HG02588 (cell line): ENCODE measurements around the gene GNA14.

Experiments used
- ATAC-seq: cut with Tn5 transposase; IDR thresholded peaks from one replicate; pipeline ENCODE4 v1.9.1; 2021; ENCODE audit warnings: mild to moderate bottlenecking, moderate library complexity; ENCODE audit not compliant: unreplicated experiment

The GNA14 gene

DNA sequence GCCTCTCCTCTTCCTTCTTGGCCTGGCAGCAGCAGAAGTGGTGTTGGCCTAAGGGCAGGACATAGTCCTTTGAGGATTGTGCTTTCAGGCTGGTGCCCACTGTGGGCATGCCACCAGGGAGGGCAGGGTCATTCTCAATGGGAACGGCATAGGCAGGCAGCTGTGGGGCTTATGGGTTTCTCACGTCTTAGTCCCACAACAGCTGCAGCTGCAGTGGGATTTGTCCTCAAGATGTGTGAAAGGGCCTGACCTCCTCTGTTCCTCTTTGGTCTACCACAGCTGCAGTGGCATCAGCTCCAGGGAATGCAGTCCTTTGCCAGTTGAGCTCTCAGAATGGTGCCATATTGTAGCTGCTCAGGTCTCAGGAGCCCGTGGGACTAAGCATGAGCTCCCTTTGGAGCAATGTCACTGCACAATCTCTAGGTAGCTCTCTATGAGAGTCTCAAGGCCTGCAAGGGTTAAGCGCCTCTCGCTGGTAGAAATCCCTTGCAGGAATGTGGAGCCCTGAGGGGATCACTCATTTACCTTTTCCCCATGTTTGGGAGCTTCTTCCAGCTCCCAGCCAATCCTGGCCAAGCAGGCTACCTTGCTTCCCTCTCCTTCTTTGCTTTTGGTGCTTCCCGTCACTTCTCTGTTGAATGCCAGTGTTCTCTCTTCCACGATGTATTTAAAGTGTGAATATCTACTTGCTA, 104.8 kb downstream of the GNA14 start:
- no peak for ATAC-seq

DNA sequence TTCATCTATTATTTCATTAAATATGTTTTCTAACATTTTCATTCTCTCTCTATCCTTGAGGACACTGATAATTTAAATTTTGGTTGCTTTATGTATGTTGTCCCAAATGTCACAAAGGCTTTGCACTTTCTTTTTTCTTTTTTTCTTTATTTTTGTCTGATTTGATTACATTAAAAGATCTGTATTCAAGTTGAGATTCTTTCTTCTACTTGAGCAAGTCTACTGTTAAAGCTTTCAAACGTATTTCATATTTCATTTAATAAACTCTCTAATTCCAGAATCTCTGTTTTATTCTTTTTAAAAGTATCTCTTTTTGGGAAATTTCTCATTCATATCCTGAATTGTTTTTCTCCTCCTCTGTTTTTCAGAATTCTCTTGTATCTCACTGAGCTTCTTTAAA, 106.5 kb downstream of the GNA14 start:
- ATAC-seq: no peak

DNA sequence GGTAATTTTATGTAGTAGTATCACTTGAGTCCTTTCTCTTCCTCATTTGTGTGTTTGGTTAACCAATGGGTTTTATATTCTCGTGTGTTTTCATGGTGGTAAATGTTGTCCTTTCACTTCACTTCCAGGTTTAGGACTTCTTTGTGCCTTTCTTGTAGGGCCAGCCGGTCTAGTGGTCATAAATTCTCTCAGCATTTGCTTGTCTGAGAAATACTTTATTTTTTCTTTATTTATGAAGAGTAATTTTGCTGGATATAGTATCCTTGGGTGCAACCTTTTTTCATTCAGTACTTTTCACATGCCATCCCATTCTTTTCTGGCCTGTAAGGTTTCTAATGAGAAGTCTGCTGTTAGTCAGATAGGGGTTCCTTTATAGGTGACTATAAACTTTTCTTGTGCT, 107.1 kb downstream of the GNA14 start:
- ATAC-seq: no peak

GRCh38 chr9:77534376-77535057, 113.6 kb downstream of the GNA14 start:
- ATAC-seq: no peak

GRCh38 chr9:77533671-77534070, 114.5 kb downstream of the GNA14 start:
- ATAC-seq: no peak

- ATAC-seq: no peak
Observed at GRCh38 chr9:77532607-77533006, 115.5 kb downstream of the GNA14 start.

- no peak for ATAC-seq
Observed at GRCh38 chr9:77531400-77531799, 116.7 kb downstream of the GNA14 start.

DNA sequence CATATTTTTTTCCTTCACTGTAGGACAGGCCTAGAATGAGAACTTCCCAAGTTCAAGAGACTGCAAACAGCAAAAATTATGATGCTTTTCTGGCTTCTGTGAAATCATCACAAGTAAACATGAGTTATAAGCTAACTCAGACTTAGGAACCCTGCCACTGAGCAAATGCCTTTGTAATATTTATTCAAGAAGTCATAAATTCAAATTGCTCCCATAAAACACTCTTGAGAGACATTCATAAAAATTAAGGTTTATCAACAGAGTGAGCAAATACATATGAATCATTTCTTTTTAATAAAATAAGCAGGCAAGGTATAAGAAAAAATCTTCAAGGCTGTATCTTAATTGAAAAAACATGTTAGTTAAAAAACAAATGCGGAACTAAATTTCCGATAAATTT, 124.2 kb downstream of the GNA14 start:
- ATAC-seq: no peak

- ATAC-seq: no peak
Observed at GRCh38 chr9:77521091-77521490, 127.0 kb downstream of the GNA14 start.

GRCh38 chr9:77518688-77519087, 129.4 kb downstream of the GNA14 start:
- ATAC-seq: no peak

DNA sequence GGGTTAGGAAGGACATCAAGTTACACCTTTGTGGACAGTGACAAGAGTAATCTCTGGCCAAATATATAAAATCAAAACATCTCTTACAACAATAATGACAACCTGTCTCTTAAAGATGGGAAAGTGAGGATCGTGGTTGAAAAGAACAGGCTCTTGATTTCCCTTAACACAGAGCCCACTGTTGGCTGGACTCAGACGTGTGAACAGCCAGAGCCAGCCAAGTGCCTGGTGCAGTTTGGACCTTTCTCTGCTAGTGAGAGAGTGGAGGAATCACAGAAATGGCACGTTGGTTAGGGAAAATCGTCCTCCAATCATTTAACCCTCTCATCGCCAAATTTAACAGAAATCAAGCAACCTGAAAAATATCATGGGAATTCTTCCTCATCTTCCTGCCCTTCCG, 131.3 kb downstream of the GNA14 start:
- ATAC-seq: no peak

DNA sequence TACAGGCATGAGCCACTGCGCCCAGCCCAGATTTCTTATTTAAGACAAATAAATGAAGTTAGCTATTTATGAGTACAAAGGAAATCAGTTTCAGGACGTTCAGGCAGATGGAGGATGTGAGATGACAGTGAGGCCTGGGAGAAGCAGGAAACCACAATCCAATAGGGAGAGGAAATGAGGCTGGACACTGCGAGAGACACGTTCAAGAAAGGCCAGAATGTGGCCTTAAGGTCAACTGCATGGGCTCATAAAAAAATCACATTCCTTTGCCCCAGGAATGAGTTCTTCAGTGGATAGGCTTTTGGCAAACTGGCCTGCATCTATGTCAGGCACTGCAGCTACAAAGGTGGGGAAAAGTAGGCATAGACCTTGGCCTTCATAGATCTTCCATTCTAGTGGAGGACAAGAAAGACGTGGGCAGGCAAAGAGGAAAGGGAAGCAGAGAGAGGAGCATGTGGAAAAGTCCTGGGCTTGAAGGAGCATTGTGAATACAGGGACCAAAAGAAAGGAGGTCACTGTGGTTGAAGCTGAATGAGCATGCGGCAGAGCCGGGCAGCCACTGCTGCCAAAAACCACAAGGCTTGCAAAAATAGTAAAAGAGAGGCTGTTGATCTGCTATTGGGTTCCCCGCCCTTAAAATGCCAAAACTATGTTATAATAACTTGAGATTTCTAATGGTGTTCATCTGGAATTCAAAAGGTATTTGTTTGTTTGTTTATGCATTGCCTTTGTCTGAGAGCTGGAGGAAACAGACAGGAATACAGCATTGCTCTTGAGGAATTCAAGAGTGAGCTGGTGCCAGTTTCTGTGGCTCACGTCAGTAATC, 133.0 kb downstream of the GNA14 start:
- ATAC-seq: no peak

DNA sequence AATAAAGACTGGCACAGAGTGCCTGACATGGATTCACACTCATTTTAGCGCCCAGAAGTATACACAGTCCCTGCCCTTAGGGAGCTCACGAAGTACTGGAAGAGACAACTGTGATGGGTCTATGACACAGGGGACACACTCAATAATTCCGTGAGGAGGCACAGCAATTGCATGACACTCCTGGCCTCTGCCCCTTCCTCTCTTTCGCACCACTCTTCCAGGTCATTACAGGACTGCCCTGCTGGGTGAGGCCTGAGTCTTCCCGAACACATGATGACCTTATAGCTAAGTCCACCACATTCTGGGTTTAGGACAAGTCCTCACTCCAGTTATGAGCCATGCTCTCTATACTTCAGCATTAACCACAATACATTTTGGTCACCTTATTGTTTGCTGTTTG, 134.7 kb downstream of the GNA14 start:
- no peak for ATAC-seq

DNA sequence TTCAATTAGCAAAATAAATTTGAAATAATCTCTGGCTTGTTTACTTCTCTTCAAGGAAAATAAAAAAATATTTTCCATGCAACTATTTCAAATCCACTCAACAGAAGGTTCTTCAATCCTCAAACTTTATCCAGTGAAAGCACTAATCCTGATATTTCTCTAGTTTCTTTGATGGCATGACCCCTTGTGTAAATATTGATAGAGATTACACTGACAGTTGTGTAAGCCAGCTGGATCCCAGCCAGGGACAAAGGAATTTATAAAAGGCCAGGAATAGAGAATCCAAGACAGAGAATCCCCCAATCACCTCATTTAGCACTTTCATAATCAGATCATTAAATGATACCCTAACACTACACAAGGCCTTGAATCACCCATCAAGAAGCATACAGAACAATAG, 135.2 kb downstream of the GNA14 start:
- ATAC-seq: no peak

GRCh38 chr9:77511525-77511924, 136.6 kb downstream of the GNA14 start:
- ATAC-seq: no peak

DNA sequence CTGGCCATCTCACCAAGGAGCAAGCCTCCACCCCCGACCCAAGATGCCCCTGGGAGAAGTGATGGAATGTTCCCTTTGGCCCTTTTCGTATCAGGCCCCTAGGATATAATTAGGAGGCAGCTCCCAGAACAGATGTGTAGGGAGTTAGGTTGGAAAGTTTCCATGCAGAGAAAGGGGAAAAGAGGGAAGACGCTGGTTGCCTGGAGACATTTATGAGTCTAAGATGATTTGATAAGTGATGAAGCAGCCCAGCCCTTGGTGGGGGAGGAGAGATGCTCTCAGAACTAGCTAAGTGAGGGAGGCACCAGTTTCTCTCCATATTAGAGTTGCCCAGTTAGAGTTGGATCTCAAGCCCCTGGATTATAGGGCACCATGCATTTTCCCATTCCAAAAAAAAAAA, 137.5 kb downstream of the GNA14 start:
- ATAC-seq: no peak

DNA sequence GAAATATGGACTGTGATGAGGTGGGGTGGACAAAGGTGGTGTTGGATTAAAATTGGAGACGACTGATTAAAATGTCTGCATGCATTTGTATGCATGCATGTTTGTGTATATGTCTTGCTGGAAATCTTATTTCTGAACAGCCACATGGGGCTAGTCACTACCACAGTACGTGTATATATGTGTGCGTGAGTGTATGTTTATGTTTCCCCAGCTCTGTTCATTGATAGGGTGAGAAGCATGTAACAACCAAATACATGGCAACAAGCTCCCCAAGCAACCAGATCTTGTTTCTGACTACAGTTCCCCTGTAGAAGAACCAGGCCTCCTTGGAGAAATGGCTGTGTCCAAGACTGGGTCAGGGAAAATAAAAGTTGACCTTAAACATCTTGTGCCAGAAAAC, 139.7 kb downstream of the GNA14 start:
- no peak for ATAC-seq

DNA sequence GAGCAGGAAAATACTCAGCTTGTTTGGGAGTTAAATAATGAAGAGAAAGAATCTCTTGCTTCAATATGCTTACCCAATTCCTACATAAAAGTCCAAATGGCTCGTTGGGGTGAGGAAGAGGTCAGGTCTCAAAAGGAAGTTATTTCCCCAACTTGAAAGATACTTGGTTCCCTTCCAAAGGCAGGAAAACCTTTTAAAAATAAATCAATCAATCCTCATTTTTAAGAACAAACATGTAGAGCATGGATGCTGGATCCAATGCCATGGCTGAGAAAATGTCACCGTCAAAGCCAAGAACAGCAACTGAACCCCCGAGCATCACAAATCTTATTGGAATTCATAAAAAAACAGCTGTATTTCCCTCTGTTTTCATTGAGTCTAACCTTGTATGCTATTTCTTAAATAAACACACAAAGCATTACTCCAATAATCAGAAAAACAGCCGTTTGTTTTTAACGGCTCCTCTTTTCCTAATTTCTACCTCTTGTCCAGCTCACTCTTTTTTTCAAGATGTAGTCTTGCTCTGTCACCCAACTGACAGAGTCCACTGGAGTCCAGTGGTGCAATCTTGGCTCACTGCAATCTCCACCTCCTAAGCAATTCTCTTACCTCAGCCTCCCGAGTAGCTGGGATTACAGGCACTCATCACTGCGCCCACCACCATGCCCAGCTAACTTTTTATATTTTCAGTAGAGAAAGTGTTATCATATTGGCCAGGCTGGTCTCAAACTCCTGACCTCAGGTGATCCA, 140.7 kb downstream of the GNA14 start:
- ATAC-seq: no peak

DNA sequence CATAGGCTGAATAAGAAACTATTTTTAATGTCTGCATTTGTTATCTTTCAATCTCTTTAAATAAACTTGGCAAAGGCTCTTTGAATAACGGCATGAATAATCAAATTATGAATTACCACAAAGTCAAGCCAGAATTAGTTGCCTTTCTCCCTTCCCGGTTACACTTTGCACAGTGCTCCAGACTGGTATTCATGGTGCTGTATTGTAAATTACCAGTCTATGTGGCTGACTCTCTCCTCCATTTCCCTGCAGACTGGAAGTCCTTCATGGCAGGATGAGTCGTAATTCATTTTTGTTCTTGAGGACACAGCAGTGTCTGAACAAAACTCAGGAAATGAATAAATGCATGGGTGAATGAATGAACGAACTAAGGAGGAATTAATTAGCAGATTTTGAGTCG, 142.9 kb downstream of the GNA14 start:
- no peak for ATAC-seq

- ATAC-seq: no peak
Observed at GRCh38 chr9:77502568-77502967, 145.6 kb downstream of the GNA14 start.

DNA sequence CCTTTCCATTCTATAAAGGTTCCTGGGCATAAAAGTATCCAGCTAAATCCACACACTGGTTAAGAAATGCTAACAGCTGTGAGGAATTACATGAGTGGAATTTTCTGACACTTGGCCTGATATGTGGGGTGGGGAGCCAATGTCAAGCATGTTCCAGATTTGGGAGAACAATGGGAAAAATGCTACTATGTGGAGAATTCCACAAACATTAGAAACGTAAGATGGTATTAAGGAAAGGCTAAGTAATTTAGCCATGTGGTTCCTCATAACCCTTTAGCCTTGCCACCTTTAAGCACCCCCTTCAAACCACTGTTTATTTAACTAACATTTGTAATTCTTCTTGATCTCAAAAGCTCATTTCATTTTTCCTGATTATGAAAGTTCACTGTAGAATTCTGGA, 149.2 kb downstream of the GNA14 start:
- ATAC-seq: no peak
